Measurements from ENCODE around the gene MAPKAPK5. TPM values are rescaled to one million over a fixed set of nuclear protein-coding genes. Genes with fewer than 3 reads are reported as not detected.

MAPKAPK5 gene
- total RNA-seq, 4 donors from 2014 or later, result 31.3 to 45.5 (median 37.0) TPM

DNA sequence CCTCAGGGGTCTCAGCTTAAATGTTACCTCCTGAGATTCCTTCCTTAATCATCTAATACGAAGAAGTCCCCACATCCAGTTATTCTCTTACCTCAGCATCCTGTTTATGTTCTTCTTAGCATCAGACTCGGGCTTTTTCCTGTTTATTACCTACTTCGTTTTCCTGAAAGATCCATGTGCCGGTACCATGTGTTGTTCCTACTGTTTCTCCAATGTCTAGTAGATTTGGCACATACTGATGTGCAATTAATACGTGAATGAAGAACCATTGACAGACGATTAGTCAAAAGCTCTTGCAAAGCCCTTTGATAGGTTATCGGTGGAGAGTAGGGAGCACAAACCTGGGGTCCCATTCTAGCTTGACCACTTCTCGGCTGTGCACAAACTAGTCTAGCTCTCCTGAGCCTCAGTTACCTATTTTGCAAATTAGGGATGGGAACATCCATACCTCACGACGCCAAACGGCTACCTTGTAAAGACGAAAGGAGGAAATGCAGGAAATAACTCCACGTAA, 735 bp upstream of the MAPKAPK5 start:
- H3K27me3 ChIP-seq, result no peaks in the 10 kb centered on the region
- peaks cover 0 to 29% (median 0%) of the 10 kb centered on the region in 3 donors for H3K36me3 ChIP-seq
- TF ChIP-seq CTCF (IDR thresholded peaks at IDR 0.05) (no peak), POLR2A (IDR thresholded peaks at IDR 0.05) (no peak)
- peak overlapping the region; percentile 80 to 93 (median 84) for H3K4me3 ChIP-seq
- no peaks in the 10 kb centered on the region for H3K9me3 ChIP-seq
- peak overlapping the region; percentile 91 to 98 (median 96) for H3K27ac ChIP-seq
- 0% methylated on average over 13 of the region's 13 CpGs for WGBS, 2 donors
- intact Hi-C loops (cut with DNase I), result no loop called here
- peaks cover 24 to 53% (median 30%) of the 10 kb centered on the region in 3 donors for H3K4me1 ChIP-seq
- DNase-seq, result no peak

DNA sequence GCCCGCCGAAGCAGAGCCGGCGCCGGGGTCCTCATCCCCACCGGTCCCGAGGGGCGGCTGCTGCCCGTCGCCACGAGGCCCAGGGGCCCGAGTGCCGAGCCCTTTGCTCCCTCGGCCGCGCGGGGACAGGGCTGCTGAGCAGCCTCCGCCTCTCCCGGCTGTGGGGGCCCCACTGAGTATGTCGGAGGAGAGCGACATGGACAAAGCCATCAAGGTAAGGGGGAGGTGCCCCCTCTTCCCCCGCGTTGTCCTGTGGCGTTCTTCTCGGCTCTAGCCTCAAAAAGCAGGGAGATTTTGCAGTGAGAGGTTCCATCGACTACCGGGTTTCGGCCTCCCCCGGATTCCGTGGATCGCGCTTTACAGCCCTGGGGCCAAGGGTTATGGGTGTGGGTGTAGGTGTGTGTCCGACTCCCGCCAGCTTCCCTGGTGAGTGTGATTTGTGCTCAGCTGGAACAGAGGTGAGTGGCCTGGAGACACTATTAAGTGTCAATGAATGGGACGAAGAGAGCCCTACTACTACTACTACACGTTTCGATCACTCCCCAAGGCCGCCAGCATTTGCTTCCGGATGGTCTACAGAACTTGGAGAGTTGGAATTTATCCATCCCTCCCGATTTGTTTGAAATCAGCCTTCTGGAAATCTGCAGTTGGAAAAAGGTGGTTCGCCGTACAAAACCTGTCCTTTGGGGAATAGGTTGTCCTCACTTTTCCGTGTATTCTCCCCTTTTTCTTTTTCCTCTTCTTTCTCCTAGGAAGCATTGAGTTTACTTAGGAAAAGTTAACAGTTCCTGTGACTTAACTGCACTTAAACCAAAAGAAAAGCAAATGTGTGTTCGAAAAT, 748 bp downstream of the MAPKAPK5 start:
- H3K4me3 ChIP-seq, result peak overlapping the region; percentile 80 to 93 (median 84)
- H3K4me1 ChIP-seq, result peaks cover 24 to 53% (median 30%) of the 10 kb centered on the region in 3 donors
- H3K36me3 ChIP-seq, result peaks cover 0 to 29% (median 0%) of the 10 kb centered on the region in 3 donors
- no peak for DNase-seq
- 7 to 9% methylated on average over 10 of the region's 44 CpGs for WGBS, 2 donors
- peak overlapping the region; percentile 91 to 98 (median 96) for H3K27ac ChIP-seq
- TF ChIP-seq CTCF (IDR thresholded peaks at IDR 0.05) (no peak), POLR2A (IDR thresholded peaks at IDR 0.05) (no peak)
- intact Hi-C loops (cut with DNase I), result no loop called here
- H3K9me3 ChIP-seq, result no peaks in the 10 kb centered on the region
- no peaks in the 10 kb centered on the region for H3K27me3 ChIP-seq

GRCh38 chr12:111846016-111846415, 4.0 kb downstream of the MAPKAPK5 start:
- intact Hi-C loops (cut with DNase I), result no loop called here
- TF ChIP-seq POLR2A (IDR thresholded peaks at IDR 0.05), result no peak
- Histone ChIP-seq H3K4me3 (no peak overlapping the region), H3K27me3 (no peaks in the 10 kb centered on the region), H3K4me1 (peaks cover 15 to 39% (median 20%) of the 10 kb centered on the region in 3 donors), H3K27ac (no peak overlapping the region), H3K9me3 (peaks cover 0 to 8% (median 0%) of the 10 kb centered on the region in 3 donors), H3K36me3 (peaks cover 0 to 26% (median 0%) of the 10 kb centered on the region in 3 donors)
- no peak for DNase-seq
- 80 to 89% methylated on average over 2 of the region's 2 CpGs for WGBS, 2 donors

DNA sequence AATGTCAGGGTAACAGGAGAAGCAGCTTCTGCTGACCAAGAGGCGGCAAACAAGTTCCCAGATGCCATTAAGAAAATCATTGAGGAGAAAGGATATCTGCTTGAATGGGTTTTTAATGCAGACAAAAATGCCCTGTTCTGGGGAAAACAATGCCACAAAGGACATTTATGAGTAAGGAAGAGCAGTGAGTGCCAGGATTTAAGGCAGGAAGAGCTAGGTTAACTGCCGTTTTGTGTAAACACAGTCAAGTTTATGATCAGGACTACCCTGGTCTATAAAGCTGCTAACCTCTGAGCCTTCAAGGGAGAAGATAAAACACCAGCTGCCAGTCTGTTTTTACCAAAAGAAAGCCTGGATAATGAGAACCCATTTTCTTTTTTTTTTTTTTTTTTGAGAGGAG, 8.5 kb downstream of the MAPKAPK5 start:
- Histone ChIP-seq H3K9me3 (peaks cover 0 to 8% (median 0%) of the 10 kb centered on the region in 3 donors), H3K27ac (no peak overlapping the region), H3K4me3 (no peak overlapping the region), H3K27me3 (no peaks in the 10 kb centered on the region), H3K4me1 (peaks cover 0 to 6% (median 0%) of the 10 kb centered on the region in 3 donors), H3K36me3 (peaks cover 0 to 34% (median 0%) of the 10 kb centered on the region in 3 donors)
- intact Hi-C loops (cut with DNase I), result no loop called here
- no peak for DNase-seq
- 89 to 93% methylated on average over 2 of the region's 2 CpGs for WGBS, 2 donors
- no peak for TF ChIP-seq POLR2A (IDR thresholded peaks at IDR 0.05)
- no peak for TF ChIP-seq CTCF (IDR thresholded peaks at IDR 0.05)

GRCh38 chr12:111858186-111858585, 16.2 kb downstream of the MAPKAPK5 start:
- WGBS, 2 donors, result 89 to 96% methylated on average over 2 of the region's 2 CpGs
- TF ChIP-seq POLR2A (IDR thresholded peaks at IDR 0.05), result no peak
- no peak for TF ChIP-seq CTCF (IDR thresholded peaks at IDR 0.05)
- intact Hi-C loops (cut with DNase I), result no loop called here

More at GRCh38 chr12:111858186-111858585, 16.2 kb downstream of the MAPKAPK5 start:
- no peaks in the 10 kb centered on the region for H3K9me3 ChIP-seq
- no peaks in the 10 kb centered on the region for H3K27me3 ChIP-seq
- H3K36me3 ChIP-seq, result peaks cover 0 to 5% (median 0%) of the 10 kb centered on the region in 3 donors
- H3K4me1 ChIP-seq, result no peaks in the 10 kb centered on the region
- H3K27ac ChIP-seq, result no peak overlapping the region
- no peak for DNase-seq
- no peak overlapping the region for H3K4me3 ChIP-seq

All from esophagus squamous epithelium (tissue), 5 donors.